Lower leg skin (tissue), 4 donors: ENCODE results near the gene THY1. TPM values are rescaled to one million over a fixed set of nuclear protein-coding genes. Genes with fewer than 3 reads are reported as not detected.

ENCODE experiments used
- DNase-seq, 2 donors: peaks; one replicate each; pipeline ENCODE4 v3.0.0-alpha.2; 2019; ENCODE audit warnings: low spot score in 2 of 2
- H3K4me3 ChIP-seq: fragments of 200-600 bp; sonication (generic); 2 replicates; pipeline ENCODE4 v1.5.1; 2017; ENCODE audit warnings: mild to moderate bottlenecking, low read depth; ENCODE audit not compliant: poor library complexity, severe bottlenecking
- POLR2A ChIP-seq, 2 donors: fragments of 450-650 bp; IDR thresholded peaks; one replicate each; pipeline ENCODE4 v1.6.1; 2016 to 2017; ENCODE audit warnings: antibody characterized with exemption in 2 of 2, mild to moderate bottlenecking in 1 of 2, moderate library complexity in 1 of 2
- WGBS, 2 donors: methylation state at CpG; one replicate each; pipeline ENCODE4 v1.1.5; 2018; 5-methylcytosine and 5-hydroxymethylcytosine counted together
- intact Hi-C: fragments of 100-400 bp; cut with DNase I; formaldehyde crosslinking; loops from one replicate; pipeline ENCODE4 v1.15.0; 2023; ENCODE audit warnings: low total_unique reads
- total RNA-seq, 4 donors: library from RNA; depleted of rRNA; stranded (reverse); fragments of >200 nt; gene quantifications; one replicate each; pipeline ENCODE4 v1.1.0, GENCODE V29; 2016
- TF ChIP-seq, protein P1 (sequence below), 3 donors: fragments of 450-650 bp; IDR thresholded peaks; one replicate each; pipeline ENCODE4 v1.5.1; 2016; ENCODE audit warnings: antibody characterized with exemption in 3 of 3, mild to moderate bottlenecking in 3 of 3, moderate library complexity in 2 of 3

THY1 gene
- total RNA-seq, 4 donors from 2014 or later: 0.52 to 15.3 (median 2.7) TPM

DNA sequence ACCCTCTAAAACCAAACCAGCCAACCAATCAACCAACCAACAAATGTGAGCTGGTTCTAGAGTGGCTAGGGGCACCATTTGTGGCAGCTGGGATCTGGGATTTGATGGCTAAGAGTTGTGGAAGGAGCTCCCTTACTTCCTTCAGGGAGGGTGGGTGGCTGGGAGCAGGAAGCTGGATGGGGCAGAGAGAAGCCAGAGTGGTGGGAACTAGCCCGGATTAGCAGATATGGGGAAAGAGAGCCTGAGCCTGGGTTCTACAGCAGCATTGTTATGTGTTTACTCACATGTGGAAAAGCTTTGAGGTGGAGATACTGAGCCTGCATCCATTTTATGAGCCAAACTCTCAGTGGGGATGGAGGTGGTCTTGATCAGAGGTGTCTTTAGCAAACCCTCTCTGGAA, 30.9 kb upstream of the THY1 start:
- TF ChIP-seq, protein P1, sequence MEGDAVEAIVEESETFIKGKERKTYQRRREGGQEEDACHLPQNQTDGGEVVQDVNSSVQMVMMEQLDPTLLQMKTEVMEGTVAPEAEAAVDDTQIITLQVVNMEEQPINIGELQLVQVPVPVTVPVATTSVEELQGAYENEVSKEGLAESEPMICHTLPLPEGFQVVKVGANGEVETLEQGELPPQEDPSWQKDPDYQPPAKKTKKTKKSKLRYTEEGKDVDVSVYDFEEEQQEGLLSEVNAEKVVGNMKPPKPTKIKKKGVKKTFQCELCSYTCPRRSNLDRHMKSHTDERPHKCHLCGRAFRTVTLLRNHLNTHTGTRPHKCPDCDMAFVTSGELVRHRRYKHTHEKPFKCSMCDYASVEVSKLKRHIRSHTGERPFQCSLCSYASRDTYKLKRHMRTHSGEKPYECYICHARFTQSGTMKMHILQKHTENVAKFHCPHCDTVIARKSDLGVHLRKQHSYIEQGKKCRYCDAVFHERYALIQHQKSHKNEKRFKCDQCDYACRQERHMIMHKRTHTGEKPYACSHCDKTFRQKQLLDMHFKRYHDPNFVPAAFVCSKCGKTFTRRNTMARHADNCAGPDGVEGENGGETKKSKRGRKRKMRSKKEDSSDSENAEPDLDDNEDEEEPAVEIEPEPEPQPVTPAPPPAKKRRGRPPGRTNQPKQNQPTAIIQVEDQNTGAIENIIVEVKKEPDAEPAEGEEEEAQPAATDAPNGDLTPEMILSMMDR (IDR thresholded peaks at IDR 0.05): no peak
- no peak for TF ChIP-seq POLR2A (IDR thresholded peaks at IDR 0.05)
- 78 to 91% methylated on average over 1 of the region's 1 CpG for WGBS, 2 donors
- H3K4me3 ChIP-seq: no peak overlapping the region
- DNase-seq: no peak
- intact Hi-C loops: no loop called here

DNA sequence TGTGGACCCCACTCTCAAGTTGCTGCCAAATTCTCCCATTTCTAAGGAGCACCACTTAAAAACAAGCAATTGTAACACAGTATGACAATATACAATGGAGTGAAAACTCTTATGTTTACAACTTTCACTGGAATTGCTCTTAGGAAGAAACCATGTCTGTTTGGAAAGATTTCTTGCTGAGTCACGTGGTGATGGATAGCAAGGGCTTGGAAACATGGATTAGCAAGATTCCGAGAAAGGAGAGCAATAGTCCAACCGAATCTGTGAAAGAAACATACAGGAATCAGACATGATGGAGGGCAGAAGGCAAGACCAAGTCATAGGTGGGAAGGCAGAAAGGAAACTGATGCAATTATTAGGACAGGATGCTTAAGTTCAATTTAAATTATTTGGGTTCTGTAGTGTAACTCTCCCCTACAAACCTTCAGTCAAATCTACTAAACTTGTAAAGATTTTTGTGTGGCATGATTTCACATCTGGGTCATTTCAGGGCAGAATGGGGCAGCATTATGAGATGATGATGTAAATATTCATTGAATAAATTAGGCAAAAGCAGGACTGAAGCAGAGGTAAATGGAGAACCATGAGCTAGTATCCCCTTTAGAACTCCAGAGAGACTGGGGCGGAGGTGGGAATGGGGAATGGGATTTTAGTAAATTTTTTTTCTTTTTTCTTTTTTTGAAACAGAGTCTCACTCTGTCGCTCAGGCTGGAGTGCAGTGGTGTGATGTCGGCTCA, 27.8 kb upstream of the THY1 start:
- WGBS, 2 donors: 86 to 87% methylated on average over 6 of the region's 6 CpGs
- TF ChIP-seq, protein P1 (IDR thresholded peaks at IDR 0.05): no peak
- no peak for TF ChIP-seq POLR2A (IDR thresholded peaks at IDR 0.05)
- DNase-seq: no peak
- H3K4me3 ChIP-seq: no peak overlapping the region
- intact Hi-C loops: no loop called here

DNA sequence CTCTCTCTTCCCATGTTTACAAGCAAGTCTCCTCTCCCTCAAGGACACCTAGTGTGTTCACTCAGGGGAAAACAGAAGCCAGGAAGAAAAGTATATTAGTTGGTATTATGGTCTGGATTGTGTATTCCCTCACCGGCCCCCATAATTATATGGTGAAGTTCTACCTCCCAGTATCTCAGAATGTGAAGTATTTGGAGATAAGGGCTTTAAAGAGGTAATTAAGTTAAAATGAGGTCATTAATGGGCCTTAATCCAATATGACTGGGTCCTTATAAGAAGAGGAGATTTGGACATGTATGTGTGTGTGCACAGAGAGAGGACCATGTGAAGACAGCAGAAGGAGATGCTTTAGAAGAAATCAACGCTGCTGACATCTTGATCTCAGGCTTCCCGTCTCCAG, 26.5 kb upstream of the THY1 start:
- whole genome bisulfite sequencing, 2 donors: 89 to 95% methylated on average over 3 of the region's 3 CpGs
- DNase-seq: no peak
- intact Hi-C loops: no loop called here
- H3K4me3 ChIP-seq: no peak overlapping the region
- TF ChIP-seq POLR2A (IDR thresholded peaks at IDR 0.05): no peak
- TF ChIP-seq, protein P1 (IDR thresholded peaks at IDR 0.05): no peak

DNA sequence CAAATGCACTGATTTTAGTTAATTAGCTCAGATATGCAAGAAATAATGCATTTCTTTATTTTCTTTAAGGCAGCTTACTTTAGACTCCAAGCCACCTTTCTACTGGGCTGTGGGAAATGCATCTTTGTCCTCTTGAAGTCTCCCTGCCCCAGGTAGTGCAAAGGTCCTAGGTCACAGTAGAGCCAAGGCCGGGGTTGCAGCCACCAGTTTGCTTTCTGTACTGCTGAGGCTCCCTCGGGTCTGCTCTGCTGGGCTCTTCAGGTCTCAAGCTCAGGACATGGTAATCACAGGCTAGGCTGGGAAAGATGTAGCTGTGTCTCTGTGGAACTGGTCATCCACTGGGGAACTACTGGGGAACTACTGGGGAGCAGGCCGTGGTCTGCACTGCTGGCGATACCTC, 25.4 kb upstream of the THY1 start:
- 85 to 90% methylated on average over 4 of the region's 4 CpGs for WGBS, 2 donors
- DNase-seq: no peak
- no peak for TF ChIP-seq POLR2A (IDR thresholded peaks at IDR 0.05)
- TF ChIP-seq, protein P1 (IDR thresholded peaks at IDR 0.05): no peak
- intact Hi-C loops: no loop called here
- no peak overlapping the region for H3K4me3 ChIP-seq

DNA sequence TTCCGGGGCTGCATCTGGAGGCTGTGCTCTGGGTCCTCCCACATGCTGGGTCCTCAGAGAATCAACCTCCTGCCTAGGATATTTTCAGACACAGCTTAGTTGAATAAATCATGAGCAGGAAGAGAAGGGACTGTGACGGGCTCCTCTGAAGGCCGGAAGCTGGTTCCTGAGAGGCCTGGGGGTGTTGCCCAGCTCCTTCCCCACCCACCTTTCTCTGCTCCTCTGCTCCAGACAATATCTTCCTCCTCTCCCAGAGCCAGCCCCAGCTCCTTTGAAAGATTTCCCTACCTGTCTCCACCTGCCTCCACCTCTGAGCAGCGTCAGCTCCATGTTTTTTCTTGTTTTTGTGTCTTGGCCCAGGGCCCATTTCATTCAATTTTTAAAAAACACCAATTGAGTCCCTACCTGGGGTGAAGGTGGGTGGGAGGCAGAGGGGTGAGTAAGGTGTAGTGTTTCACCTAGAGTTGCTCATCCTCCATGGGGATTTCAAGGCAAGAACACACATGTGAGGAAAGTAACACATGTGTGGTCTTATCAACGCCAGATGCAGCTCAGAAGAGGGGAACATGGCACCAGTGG, 24.8 kb upstream of the THY1 start:
- H3K4me3 ChIP-seq: no peak overlapping the region
- DNase-seq: no peak
- intact Hi-C loops: no loop called here
- 25 to 46% methylated on average over 5 of the region's 5 CpGs for WGBS, 2 donors
- TF ChIP-seq POLR2A (IDR thresholded peaks at IDR 0.05): no peak
- TF ChIP-seq, protein P1 (IDR thresholded peaks at IDR 0.05): no peak
